Measurements from ENCODE around the gene BRME1.

The BRME1 gene

DNA sequence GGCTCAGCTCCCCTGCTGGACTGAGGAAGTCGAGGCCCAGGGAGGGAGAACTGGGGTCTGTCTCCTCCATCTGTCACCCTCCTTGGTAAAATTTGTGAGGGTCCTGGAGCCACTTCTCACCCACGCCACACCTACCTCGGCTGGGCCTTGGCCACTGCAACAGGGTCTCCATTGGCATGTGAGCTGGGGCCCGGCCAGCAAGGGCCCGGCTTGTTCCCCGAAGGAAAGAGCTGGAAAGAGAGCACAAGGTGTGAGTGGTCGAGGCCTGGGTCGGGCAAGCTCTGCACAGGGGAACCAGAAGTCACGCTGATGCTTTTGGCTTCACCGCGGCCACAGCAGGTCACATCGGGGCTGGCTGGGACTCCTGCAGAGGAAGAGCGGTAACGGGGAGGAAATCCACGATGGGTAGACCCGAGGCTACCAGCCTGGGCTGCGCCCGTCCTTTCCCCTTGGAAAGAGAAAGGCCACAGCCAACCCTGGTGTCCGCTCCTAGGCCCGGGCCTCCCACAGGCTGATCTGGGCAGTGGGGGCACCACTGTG, 20.0 kb downstream of the BRME1 start:
- DNase-seq, result no peak

- peak; percentile 22 for DNase-seq
Measured at GRCh38 chr19:13884726-13885591, 21.0 kb downstream of the BRME1 start.

DNA sequence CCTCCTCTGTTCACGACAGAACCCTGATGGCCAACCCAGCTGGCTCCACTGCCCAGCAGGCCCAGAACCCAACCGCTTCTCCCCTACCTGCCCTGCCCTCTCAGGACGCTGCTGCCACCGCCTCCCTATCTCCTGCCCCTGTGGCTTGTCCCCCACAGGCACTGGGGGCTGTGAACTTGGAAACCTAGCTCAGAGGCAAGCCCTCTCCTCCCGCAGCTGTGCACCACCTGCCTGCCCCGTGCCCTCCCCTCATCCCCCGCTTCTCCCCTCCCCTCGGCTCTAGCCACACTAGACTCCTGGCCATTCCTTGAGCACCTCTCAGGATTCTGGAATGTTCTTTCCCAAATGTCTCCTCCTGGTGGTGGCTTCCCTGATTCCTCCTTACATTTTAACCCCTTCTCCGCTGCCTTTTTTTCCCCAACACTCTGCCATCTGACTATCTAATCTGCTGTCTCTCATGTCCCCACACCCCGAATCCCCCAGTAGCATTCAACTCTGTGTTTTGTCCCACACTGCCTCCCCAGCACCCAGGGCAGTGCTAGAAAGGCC, 22.3 kb downstream of the BRME1 start:
- DNase-seq, result no peak

- DNase-seq, result no peak
Measured at GRCh38 chr19:13882836-13883235, 23.1 kb downstream of the BRME1 start.

DNA sequence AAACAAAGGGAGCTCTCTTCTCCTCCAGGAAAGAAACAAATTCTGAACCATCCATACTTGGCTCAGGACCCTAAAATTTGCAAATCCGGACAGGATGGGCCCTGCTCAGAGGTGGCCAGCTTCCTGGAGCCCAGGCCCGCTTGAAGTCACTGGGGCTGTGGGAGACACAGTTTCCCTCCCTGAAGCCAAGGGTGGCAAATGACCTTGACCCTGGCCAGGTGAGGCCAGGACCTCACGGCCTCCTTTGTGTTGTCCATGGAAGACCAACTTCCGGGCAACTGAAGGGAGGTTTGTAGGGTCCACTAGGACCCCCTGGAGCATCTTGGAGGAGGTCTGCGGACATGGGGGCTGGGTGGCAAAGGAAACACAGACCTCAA, 23.5 kb downstream of the BRME1 start:
- no peak for DNase-seq

DNA sequence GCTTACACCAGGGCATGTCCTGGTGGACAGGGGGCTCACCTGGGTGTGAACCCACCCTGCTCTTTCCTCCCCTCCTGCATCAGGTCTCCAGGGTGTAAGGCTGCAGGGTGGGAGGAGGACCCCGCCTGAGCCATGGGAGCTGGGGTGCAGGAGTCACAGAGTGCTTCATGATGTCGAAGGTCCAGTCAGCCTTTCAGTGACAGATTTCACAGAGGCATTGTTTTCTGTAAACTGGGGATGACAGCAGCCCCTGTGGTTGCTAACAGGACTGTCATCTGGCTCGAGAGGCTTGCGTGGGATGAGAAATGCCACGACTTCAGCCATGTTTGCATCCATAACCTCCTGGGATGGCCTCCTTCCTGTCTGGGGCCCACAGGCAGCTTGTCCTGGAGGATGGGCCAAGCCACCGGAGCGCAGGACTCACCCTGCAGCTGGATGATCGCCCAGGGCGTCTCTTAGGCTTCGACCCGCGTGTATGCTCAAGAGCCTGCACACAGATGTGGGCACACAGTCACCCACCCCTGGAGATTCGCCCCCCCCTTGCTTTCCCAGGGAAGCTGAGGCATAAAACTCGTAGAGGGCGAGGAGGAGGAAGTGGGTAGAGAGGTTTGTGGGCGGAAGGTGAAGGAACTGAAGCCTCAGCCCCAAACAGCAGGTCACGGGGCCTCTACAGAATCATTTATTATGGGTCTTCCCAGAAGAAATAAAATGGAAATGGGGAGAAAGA, 24.1 kb downstream of the BRME1 start:
- no peak for DNase-seq

DNA sequence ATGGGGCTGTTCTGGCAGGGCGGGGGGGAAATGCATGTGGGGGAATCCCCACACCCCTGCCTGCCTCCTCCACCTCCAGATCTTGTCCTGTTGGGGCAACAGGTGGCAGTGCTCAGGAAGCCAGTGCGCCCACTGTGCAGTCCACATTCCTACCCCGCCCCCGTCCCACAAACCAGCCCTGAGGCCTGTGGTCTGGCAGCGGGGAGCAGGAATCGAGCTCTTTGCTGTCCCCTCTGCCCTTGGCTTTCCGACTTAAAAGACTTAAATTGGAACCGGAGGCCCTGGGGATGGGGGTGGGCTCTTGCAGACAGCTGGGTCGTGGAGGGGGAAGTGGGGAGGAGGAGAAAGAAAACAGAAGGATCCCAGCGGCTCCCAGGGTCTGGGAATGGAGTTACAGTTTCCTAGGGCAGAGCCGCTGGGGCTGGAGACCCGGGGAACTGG, 24.6 kb downstream of the BRME1 start:
- no peak for DNase-seq

DNA sequence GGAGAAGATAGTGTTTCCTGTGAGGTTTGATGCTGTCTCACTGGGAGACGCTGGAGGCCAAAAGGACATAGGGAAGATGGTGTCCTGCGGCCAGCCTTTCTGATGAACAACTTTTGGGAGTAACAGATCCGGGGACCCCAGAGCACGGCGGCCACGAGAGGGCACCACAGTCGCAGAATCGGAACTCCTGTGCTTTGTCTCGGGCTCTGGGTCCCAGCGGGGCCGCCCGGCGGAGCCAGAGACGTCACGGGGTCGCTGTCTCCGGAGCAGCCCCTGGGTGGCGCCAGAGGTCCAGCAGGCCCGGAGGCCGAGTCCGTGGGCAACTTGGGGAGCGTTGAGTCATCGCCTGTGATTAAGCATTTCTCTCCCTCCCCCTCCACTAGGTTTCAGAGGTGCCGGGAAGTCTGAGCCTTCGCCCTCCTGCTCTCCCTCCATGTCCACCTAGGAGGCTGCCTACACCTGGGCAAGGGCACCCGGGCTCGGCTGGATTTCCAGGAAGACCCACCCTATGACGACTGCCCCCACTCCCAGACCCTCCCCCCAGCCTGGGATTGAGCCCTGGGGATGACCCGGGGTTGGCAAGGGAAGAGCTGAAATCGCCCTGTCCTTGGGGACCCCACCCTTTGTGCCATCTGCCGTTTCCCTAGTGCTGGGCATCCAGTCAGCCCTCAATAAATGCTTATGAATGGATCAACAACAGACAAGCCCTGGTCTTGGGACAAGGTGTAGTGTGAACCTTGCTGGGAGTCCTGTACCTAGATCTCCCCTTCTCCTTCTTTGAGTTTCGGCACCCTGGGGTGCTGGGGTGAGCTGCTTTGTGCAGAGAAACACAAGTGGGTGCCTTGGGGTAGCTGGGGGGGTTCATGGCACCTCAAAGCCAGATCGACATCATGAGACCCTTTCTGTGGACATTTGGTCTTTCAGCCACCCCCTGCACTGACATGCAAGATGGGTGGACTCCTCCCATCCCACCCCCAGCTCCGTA, 25.6 kb downstream of the BRME1 start:
- peak; percentile 95 for DNase-seq

DNA sequence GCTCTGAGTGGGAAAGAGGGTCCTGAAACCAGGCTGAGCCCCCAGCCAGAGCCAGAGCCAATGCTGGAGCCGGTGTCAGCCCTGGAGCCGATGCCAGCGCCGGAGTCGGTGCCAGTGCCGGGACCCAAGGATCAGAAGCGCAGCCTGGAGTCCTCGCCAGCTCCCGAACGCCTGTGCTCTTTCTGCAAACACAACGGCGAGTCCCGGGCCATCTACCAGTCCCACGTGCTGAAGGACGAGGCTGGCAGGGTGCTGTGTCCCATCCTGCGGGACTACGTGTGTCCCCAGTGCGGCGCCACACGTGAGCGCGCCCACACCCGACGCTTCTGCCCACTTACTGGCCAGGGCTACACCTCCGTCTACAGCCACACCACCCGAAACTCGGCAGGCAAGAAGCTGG, 28.6 kb downstream of the BRME1 start:
- no peak for DNase-seq

GRCh38 chr19:13876834-13877233, 29.1 kb downstream of the BRME1 start, which contains the start of gene NANOS3:
TSS of gene NANOS3 (plus strand) at chr19:13877134. CDS start at chr19:13877249, 115 bp downstream.
- no peak for DNase-seq

- DNase-seq, result no peak
Measured at GRCh38 chr19:13875824-13876223, 30.1 kb downstream of the BRME1 start.

GRCh38 chr19:13873834-13874515, 31.9 kb downstream of the BRME1 start:
- no peak for DNase-seq

- DNase-seq, result no peak
Measured at GRCh38 chr19:13872695-13873389, 33.1 kb downstream of the BRME1 start.

DNA sequence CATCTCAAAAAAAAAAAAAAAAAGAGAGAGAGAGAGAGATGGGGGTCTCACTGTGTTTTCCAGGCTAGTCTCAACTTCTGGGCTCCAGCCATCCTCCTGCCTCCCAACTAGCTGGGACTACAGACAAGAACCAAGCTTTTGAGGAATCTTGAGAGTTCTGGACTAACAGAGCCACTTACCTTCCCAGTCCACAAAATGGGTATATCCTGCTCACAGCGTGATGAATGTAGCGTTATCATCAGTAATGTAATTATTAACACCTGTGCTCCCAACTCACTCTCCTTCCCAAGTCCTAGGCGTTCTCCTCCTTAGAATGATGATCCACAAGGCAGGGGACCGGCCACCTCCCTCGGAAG, 33.6 kb downstream of the BRME1 start:
- no peak for DNase-seq

GRCh38 chr19:13870873-13871272, 35.0 kb downstream of the BRME1 start:
- no peak for DNase-seq

DNA sequence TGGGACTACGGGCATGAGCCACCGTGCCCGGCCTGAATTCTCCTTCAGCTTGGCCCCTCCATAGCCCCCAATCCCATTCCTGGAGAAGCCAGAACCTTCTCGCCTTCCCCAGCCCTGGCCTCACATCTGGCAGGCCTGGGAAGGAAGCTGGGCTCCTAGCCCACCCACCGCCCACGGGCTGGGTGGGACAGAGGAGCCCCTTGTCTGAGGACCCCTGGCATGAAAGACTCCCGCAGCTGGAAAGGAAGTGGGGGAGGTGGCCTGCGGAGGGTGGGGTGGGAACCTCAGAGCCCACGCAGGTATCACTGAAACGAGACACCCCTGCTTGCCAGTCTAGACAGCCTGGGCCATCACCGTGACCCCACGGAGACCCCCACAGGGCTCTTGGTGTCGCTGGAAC, 36.6 kb downstream of the BRME1 start:
- DNase-seq, result no peak

DNA sequence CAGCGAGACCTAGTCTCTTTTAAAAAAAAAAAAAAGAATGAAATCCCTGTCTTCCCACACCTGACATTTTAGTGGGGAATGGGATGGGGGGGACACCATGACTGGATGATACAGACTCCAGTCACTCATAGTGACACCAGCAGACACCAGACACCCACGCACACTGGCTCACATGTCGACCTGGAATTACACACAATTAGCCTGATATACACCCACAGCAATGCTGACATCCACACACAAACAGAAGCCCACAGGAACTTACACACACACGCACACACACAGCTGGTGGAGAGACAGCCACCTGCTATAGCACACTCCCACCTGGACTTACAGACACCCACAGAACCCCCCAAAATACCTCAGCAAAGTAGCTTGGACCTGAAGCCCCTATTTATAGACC, 37.3 kb downstream of the BRME1 start:
- DNase-seq, result no peak

GRCh38 chr19:13866463-13867046, 39.4 kb downstream of the BRME1 start:
- DNase-seq, result no peak

GRCh38 chr19:13865571-13866462, 40.1 kb downstream of the BRME1 start:
- no peak for DNase-seq
